H9 (cell line): ENCODE measurements around the gene STIL. TPM values are rescaled to one million over a fixed set of nuclear protein-coding genes. Genes with fewer than 3 reads are reported as not detected.

Source experiments
- DNase-seq: peaks from one replicate; pipeline ENCODE4 v3.0.0-alpha.2; 2017
- H2AFZ ChIP-seq: one replicate; pipeline ENCODE4 v1.6.1; 2013; ENCODE audit warnings: mild to moderate bottlenecking, low read length, control low read depth, moderate library complexity
- H2AK5ac ChIP-seq: 2 replicates; pipeline ENCODE4 v1.6.1; 2013; ENCODE audit warnings: low read length, control low read depth, mixed read lengths; ENCODE audit not compliant: insufficient read length
- H2BK120ac ChIP-seq: one replicate; pipeline ENCODE4 v1.6.1; 2013; ENCODE audit warnings: low read depth, mild to moderate bottlenecking, low read length, control low read depth, inconsistent platforms; ENCODE audit not compliant: poor library complexity, severe bottlenecking
- H2BK12ac ChIP-seq: 2 replicates; pipeline ENCODE4 v1.6.1; 2013; ENCODE audit warnings: low read length, control low read depth, mixed read lengths, low read depth; ENCODE audit not compliant: insufficient read length
- H2BK15ac ChIP-seq: 2 replicates; pipeline ENCODE4 v1.6.1; 2013; ENCODE audit warnings: low read depth, low read length, control low read depth
- H2BK20ac ChIP-seq: one replicate; pipeline ENCODE4 v1.6.1; 2013; ENCODE audit warnings: low read depth, mild to moderate bottlenecking, low read length, control low read depth, inconsistent platforms; ENCODE audit not compliant: poor library complexity, severe bottlenecking
- H2BK5ac ChIP-seq: 2 replicates; pipeline ENCODE4 v1.6.1; 2013; ENCODE audit warnings: low read length, control low read depth, mixed read lengths; ENCODE audit not compliant: insufficient read length
- H3K14ac ChIP-seq: 2 replicates; pipeline ENCODE4 v1.6.1; 2013; ENCODE audit warnings: low read length, control low read depth; ENCODE audit not compliant: insufficient read depth
- H3K18ac ChIP-seq: 2 replicates; pipeline ENCODE4 v1.6.1; 2013; ENCODE audit warnings: low read depth, mild to moderate bottlenecking, mixed read lengths, low read length, control low read depth; ENCODE audit not compliant: insufficient read length
- H3K23ac ChIP-seq: 2 replicates; pipeline ENCODE4 v1.6.1; 2013; ENCODE audit warnings: low read length, control low read depth, mixed read lengths, low read depth; ENCODE audit not compliant: insufficient read length
- H3K23me2 ChIP-seq: 2 replicates; pipeline ENCODE4 v1.6.1; 2013; ENCODE audit warnings: low read depth, mild to moderate bottlenecking, mixed read lengths, low read length, control low read depth; ENCODE audit not compliant: insufficient read length, poor library complexity, severe bottlenecking
- H3K27ac ChIP-seq: 2 replicates; pipeline ENCODE4 v1.5.1; 2013; ENCODE audit warnings: low read length, control low read depth, mixed read lengths, low read depth; ENCODE audit not compliant: insufficient read length
- H3K27me3 ChIP-seq: 2 replicates; pipeline ENCODE4 v1.6.1; 2013; ENCODE audit warnings: low read length, control low read depth, inconsistent platforms; ENCODE audit not compliant: insufficient read depth
- H3K4ac ChIP-seq: 2 replicates; pipeline ENCODE4 v1.6.1; 2013; ENCODE audit warnings: low read depth, mild to moderate bottlenecking, control low read depth, inconsistent platforms, low read length, moderate library complexity
- H3K4me1 ChIP-seq: 2 replicates; pipeline ENCODE4 v1.6.1; 2013; ENCODE audit warnings: low read length, control low read depth, inconsistent platforms; ENCODE audit not compliant: insufficient read depth
- H3K4me2 ChIP-seq: 2 replicates; pipeline ENCODE4 v1.6.1; 2013; ENCODE audit warnings: low read length, control low read depth, mixed read lengths; ENCODE audit not compliant: insufficient read length, insufficient read depth
- H3K56ac ChIP-seq: 2 replicates; pipeline ENCODE4 v1.6.1; 2013; ENCODE audit warnings: low read depth, mild to moderate bottlenecking, mixed read lengths, low read length, control low read depth; ENCODE audit not compliant: insufficient read length
- H3K79me1 ChIP-seq: 2 replicates; pipeline ENCODE4 v1.6.1; 2013; ENCODE audit warnings: low read depth, mild to moderate bottlenecking, moderate library complexity, low read length, control low read depth, inconsistent platforms; ENCODE audit not compliant: insufficient read depth, poor library complexity, severe bottlenecking
- H3K79me2 ChIP-seq: 2 replicates; pipeline ENCODE4 v1.6.1; 2013; ENCODE audit warnings: low read length, control low read depth, inconsistent platforms; ENCODE audit not compliant: insufficient read depth
- H3K9ac ChIP-seq: 2 replicates; pipeline ENCODE4 v1.6.1; 2013; ENCODE audit warnings: low read length, control low read depth, mixed read lengths; ENCODE audit not compliant: insufficient read length; ENCODE audit errors: extremely low read depth
- H3K9me3 ChIP-seq: one replicate; pipeline ENCODE4 v1.6.1; 2013; ENCODE audit warnings: low read depth, low read length, inconsistent platforms; ENCODE audit not compliant: control insufficient read depth
- H3T11ph ChIP-seq: one replicate; pipeline ENCODE4 v1.6.1; 2013; ENCODE audit warnings: mild to moderate bottlenecking, low read length, control low read depth, inconsistent platforms
- H4K20me1 ChIP-seq: one replicate; pipeline ENCODE4 v1.6.1; 2013; ENCODE audit not compliant: control insufficient read depth, insufficient read length, insufficient read depth
- H4K5ac ChIP-seq: 2 replicates; pipeline ENCODE4 v1.6.1; 2013; ENCODE audit warnings: low read depth, mild to moderate bottlenecking, mixed read lengths, low read length, control low read depth; ENCODE audit not compliant: insufficient read length
- H4K8ac ChIP-seq: replicated peaks from 2 replicates; pipeline ENCODE4 v1.6.1; 2013; ENCODE audit warnings: low read length, control low read depth, mixed read lengths, low read depth; ENCODE audit not compliant: insufficient read length
- H4K91ac ChIP-seq: 2 replicates; pipeline ENCODE4 v1.6.1; 2013; ENCODE audit warnings: low read depth, mild to moderate bottlenecking, moderate library complexity, mixed read lengths, low read length, control low read depth; ENCODE audit not compliant: insufficient read length
- H3K27ac Mint-ChIP-seq, 3 experiments: 2 replicates in 2 of 3; 3 replicates in 1 of 3; pipeline ENCODE4 v1.8.0; 2020 to 2021; ENCODE audit warnings: mixed read lengths in 3 of 3, mild to moderate bottlenecking in 1 of 3, moderate library complexity in 1 of 3
- H3K27me3 Mint-ChIP-seq: 2 replicates; pipeline ENCODE4 v1.8.0; 2021; ENCODE audit warnings: low read depth, mild to moderate bottlenecking, moderate library complexity, mixed read lengths
- H3K36me3 Mint-ChIP-seq, 3 experiments: 2 replicates in 2 of 3; 3 replicates in 1 of 3; pipeline ENCODE4 v1.8.0; 2020 to 2021; ENCODE audit warnings: low read depth in 3 of 3, mixed read lengths in 3 of 3; ENCODE audit not compliant: insufficient read depth in 1 of 3
- H3K4me1 Mint-ChIP-seq, 2 experiments: 2 replicates each; pipeline ENCODE4 v1.8.0; 2020; ENCODE audit warnings: mixed read lengths in 2 of 2
- H3K4me3 Mint-ChIP-seq, 2 experiments: 2 replicates in 1 of 2; 3 replicates in 1 of 2; pipeline ENCODE4 v1.8.0; 2020 to 2021; ENCODE audit warnings: mild to moderate bottlenecking in 2 of 2, mixed read lengths in 2 of 2, moderate library complexity in 1 of 2
- H3K9me3 Mint-ChIP-seq, 2 experiments: 2 replicates in 1 of 2; 3 replicates in 1 of 2; pipeline ENCODE4 v1.8.0; 2020; ENCODE audit warnings: mild to moderate bottlenecking in 2 of 2, mixed read lengths in 2 of 2, moderate library complexity in 1 of 2
- whole genome bisulfite sequencing: extraction: QIAGEN DNeasy Blood & Tissue Kit; methylation state at CpG from one replicate; pipeline ENCODE4 v1.1.7; 2013; ENCODE audit warnings: missing lambda C conversion rate, low lambda C conversion rate, mixed read lengths; ENCODE audit not compliant: insufficient read length; ENCODE audit errors: extremely low coverage; 5-methylcytosine and 5-hydroxymethylcytosine counted together
- total RNA-seq: library from RNA; stranded (reverse); gene quantifications from 2 replicates; pipeline ENCODE4 v1.2.1, GENCODE V29; 2021
- TF ChIP-seq, protein P1 (sequence below): fragments of 200-600 bp; sonication (generic); conservative IDR thresholded peaks from 3 replicates; pipeline ENCODE4 v1.8.0; 2021; ENCODE audit warnings: antibody characterized with exemption, mild to moderate bottlenecking

The STIL gene
- total RNA-seq, 1 experiment from 2014 or later = 26.6 TPM

DNA sequence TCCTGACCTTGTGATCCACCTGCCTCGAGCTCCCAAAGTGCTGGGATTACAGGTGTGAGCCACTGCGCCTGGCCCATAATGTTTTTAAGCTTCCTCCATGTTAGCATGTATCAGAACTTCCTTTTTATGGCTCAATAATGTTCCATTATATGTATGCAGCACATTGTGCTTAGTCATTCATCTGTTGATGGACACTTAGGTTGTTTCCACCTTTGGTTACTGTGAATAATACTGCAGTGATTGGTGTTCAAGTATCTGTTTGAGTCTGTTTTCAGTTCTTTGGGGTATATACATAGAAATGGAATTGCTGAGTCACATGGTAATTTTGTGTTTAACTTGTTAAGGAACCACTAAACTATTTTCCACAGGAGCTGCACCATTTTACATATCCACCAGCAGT lies 37.4 kb upstream of the STIL start:
- DNase-seq = no peak
- Histone ChIP-seq H3K4me1 (no peaks in the 10 kb centered on the region), H3K9me3 (no peaks in the 10 kb centered on the region), H2AK5ac (no peak overlapping the region), H3K79me2 (no peaks in the 10 kb centered on the region), H3K4me2 (no peak overlapping the region), H4K91ac (no peak overlapping the region), H4K20me1 (no peaks in the 10 kb centered on the region), H3K9ac (no peak overlapping the region), H3K56ac (no peak overlapping the region), H2BK15ac (no peak overlapping the region), H3K27me3 (no peaks in the 10 kb centered on the region), H3K4ac (no peak overlapping the region), H2AFZ (no peak overlapping the region), H3T11ph (no peak overlapping the region), H3K14ac (no peak overlapping the region), H4K5ac (no peak overlapping the region), H4K8ac (no peak overlapping the region), H3K18ac (no peak overlapping the region), H3K27ac (no peak overlapping the region), H2BK120ac (no peak overlapping the region), H3K79me1 (no peaks in the 10 kb centered on the region), H2BK20ac (no peak overlapping the region), H2BK12ac (no peak overlapping the region), H3K23ac (no peak overlapping the region), H2BK5ac (no peak overlapping the region), H3K23me2 (no peaks in the 10 kb centered on the region)
- H3K27ac Mint-ChIP-seq = peak overlapping the region in 2 of 3 experiments; percentile 5 to 81; a peak in 2 of 7 replicates
- H3K36me3 Mint-ChIP-seq = peaks cover 0 to 2% (median 0%) of the 10 kb centered on the region in 3 experiments; a peak in 2 of 7 replicates
- H3K4me1 Mint-ChIP-seq = no peaks in the 10 kb centered on the region
- no peak overlapping the region for H3K4me3 Mint-ChIP-seq
- H3K9me3 Mint-ChIP-seq = no peaks in the 10 kb centered on the region
- H3K27me3 Mint-ChIP-seq = no peaks in the 10 kb centered on the region
- no CpG with 5 or more reads among the region's 2 CpGs for WGBS
- TF ChIP-seq, protein P1, sequence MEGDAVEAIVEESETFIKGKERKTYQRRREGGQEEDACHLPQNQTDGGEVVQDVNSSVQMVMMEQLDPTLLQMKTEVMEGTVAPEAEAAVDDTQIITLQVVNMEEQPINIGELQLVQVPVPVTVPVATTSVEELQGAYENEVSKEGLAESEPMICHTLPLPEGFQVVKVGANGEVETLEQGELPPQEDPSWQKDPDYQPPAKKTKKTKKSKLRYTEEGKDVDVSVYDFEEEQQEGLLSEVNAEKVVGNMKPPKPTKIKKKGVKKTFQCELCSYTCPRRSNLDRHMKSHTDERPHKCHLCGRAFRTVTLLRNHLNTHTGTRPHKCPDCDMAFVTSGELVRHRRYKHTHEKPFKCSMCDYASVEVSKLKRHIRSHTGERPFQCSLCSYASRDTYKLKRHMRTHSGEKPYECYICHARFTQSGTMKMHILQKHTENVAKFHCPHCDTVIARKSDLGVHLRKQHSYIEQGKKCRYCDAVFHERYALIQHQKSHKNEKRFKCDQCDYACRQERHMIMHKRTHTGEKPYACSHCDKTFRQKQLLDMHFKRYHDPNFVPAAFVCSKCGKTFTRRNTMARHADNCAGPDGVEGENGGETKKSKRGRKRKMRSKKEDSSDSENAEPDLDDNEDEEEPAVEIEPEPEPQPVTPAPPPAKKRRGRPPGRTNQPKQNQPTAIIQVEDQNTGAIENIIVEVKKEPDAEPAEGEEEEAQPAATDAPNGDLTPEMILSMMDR = no peak
